Umbilical cord (tissue), 2 donors: Measurements from ENCODE around the gene PEAK3. TPM values are rescaled to one million over a fixed set of nuclear protein-coding genes. Genes with fewer than 3 reads are reported as not detected.
A peak's percentile ranks its signal among the peaks of the same experiment; 100 is the strongest.
"Not testable (repeated sequence)": the region's sequence is repeated elsewhere in the genome, so short reads cannot be mapped to it uniquely, and the experiment has no call there.

ENCODE experiments used
- DNase-seq: peaks from one replicate; pipeline ENCODE4 v3.0.0-alpha.2; 2015; ENCODE audit warnings: low spot score
- total RNA-seq: library from RNA; depleted of rRNA; stranded (reverse); fragments of >200 nt; gene quantifications from one replicate; pipeline ENCODE4 v1.2.3, GENCODE V29; 2014; ENCODE audit warnings: low replicate concordance; ENCODE audit not compliant: insufficient read depth

The PEAK3 gene
- total RNA-seq, 1 donor from 2014 or later: 0.24 TPM

DNA sequence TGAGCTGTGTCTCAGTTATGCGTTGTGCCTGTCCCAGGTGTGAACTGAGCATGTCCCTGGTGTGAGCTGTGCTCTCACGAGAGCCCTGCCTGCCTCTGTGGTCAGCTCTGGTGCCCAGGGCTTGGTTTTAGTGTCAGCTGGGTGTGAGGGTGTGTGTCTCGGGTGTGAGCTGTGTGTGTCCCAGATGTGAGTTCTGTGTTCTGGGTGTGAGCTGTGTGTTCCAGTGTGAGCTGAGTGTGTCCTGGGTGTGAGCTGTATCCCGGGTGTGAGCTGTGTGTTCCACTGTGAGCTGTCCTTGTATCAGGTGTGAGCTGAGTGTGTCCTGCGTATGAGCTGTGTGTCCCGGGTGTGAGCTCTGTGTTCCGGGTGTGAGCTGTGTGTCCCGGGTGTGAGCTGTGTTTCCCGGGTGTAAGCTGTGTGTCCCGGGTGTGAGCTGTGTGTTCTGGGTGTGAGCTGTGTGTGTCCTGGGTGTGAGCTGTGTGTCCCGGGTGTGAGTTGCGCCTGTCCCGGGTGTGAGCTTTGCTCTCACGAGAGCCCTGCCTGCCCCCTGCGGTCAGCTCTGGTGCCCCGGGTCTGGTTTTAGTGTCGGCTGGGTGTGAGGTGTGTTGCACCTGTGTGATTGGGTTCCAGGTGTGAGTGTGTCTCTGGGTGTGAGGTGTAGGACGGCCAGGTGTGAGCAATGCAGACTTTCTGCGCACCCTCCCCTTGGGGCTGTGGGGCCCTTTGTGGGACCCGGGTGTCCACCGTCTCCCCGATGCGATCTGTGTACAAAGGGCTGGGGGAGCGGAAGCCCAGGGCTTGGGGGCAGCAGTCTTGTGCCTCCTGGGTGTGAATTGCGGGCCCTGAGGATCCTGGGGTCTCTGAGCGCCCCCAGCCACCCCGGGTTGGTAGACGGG is 7.1 kb upstream of the PEAK3 start:
- DNase-seq: no peak

DNA sequence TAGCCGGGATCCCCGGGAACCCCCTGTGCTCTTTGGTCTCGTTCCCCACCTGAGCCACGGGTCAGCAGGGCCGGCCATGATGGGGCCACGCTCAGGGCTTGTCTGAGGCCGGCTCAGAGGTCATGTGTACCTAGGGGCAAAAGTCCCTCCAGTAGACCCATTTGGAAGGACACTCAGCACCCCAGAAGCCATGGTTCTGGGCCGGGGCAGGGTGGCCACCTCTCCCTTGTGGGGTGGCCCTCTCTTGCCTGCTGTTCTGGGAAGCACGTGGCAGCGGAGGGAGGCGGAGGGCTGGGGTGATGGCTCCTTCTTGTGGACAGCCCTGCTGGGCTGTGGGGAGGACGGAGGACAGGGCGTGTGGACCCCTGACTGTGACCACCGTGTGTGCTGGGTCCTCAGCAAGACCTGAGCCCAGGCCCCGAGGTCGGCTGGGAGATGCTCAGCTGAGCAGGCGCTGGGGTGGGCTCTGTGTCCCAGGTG is 6.4 kb upstream of the PEAK3 start:
- DNase-seq: no peak

GRCh38 chr19:2287585-2288337 is 5.8 kb upstream of the PEAK3 start:
- no peak for DNase-seq

DNA sequence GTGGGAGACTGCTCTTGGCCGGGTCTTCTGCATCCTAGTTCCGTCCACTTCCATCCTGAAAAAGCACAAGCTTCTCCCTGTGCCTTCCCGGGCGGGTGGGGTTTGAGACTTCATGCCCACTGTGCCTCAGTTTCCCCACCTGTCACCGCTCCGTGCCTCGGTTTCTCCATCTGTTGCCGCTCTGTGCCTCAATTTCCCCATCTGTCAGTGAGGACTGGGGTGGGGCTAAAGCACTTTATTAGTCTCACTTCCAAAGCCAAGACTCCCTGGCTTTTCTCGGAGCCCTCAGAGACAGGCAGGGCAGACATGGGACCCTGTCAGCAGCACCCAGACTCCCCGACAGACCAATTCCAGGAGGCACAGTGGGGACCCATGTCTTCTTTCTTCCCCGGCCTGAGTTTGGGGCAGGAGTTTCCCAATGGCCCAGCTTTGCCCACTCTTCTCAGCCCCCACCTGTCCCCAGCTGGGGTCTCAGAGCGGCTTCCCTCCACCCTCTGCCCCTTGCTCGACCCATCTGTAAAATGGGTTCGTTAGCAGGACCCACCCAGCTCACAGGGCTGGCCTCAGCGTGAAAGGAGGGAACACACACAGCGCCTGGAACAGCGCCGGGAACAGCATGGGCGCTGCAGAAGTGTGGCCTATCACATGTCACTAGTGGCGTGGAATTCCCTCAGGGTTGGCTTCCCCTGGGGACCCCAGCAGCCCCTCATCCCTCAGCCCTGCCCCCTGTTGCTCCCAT is 4.6 kb upstream of the PEAK3 start:
- no peak for DNase-seq

DNA sequence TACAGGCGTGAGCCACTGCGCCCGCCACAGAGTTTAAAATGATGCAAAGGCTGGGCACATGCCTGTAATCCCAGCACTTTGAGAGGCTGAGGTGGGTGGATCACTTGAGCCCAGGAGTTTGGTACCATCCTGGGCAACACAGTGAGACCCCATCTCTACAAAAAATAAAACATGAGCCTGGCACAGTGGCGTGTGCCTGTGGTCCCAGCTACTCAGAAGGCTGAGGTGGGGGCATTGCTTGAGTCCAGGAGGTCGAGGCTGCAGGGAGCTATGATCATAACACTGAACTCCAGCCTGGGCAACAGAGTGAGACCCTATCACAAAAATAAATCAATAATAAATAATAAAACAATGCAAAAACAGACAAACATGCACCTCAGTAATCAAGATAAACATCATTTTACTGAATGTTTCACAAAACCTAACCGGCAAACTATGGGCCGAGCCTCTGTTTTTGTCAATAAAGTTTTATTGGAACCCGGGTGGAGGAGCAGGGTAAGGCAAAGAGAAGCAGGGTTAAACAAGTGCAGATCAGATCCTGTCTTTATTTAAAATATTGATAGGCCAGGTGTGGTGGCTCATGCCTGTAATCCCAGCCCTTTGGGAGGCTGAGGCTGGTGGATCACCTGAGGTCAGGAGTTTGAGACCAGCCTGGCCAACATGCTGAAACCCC is 2.0 kb upstream of the PEAK3 start:
- no peak for DNase-seq

DNA sequence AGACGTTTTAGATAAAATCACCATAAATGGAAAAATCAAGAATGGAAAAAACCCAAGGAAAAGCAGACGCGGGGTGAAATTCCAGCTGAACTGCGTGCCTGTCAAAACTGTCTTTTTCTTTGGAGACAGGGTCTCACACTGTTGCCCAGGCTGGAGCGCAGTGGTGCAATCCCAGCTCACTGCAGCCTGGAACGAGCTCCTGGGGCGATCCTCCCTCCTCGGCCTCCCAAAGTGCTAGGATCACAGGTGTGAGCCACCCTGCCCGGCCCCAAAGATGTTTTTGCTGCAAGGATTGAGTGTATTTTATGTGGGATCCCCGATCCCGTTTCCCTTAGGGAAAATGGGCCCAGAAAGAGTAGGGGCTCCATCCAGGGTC is 875 bp upstream of the PEAK3 start:
- DNase-seq: no peak

- DNase-seq: not testable (repeated sequence)
These were observed 512 bp downstream of the PEAK3 start for GRCh38 chr19:2281265-2282061.

DNA sequence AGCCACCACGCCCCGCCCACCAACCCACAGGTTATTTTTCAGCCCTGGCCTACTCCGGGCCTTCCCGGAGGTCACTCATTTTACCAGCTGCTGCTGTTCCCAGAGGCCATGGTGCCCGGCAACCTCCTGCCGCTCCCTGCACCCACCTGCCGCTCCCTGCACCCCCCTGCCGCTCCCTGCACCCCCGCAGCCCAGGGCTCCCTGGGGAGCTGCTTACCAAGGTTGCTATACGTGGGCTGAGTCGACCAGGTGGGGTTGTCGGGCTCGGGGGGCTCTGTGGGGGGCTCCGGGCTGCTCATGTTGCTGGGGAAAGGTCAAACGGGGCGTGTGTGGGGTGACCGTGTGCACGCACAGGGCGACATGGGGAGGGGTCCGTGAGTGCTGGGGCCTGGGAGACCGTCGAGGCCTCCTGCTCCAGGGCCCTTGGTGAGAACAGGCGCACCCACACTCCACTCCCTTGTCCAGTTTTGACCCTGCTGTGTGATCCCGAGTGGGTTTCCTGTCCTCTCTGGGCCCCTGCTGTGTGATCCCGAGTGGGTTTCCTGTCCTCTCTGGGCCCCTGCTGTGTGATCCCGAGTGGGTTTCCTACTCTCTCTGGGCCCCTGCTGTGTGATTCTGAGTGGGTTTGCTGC is 1.2 kb downstream of the PEAK3 start:
- no peak for DNase-seq

GRCh38 chr19:2278459-2279158 is 3.4 kb downstream of the PEAK3 start:
- DNase-seq: no peak

DNA sequence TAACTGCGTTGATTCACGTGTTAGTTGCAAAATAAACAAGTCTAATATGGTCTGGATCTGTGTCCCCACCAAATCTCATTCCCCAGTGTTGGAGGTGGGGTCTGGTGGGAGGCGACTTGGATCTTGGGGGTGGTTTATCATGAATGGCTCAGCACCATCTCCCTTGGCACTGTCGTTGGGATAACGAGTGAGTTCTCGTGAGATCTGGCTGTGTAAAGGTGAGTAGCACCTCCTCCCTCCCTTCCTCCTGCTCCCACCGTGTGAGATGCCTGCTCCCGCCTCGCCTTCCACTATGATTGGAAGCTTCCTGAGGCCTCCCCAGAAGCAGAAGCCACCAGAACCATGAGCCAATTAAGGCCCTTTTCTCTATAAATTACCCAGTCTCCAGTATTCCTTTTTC is 4.8 kb downstream of the PEAK3 start:
- no peak for DNase-seq

GRCh38 chr19:2276429-2276986 is 5.5 kb downstream of the PEAK3 start:
- DNase-seq: no peak

DNA sequence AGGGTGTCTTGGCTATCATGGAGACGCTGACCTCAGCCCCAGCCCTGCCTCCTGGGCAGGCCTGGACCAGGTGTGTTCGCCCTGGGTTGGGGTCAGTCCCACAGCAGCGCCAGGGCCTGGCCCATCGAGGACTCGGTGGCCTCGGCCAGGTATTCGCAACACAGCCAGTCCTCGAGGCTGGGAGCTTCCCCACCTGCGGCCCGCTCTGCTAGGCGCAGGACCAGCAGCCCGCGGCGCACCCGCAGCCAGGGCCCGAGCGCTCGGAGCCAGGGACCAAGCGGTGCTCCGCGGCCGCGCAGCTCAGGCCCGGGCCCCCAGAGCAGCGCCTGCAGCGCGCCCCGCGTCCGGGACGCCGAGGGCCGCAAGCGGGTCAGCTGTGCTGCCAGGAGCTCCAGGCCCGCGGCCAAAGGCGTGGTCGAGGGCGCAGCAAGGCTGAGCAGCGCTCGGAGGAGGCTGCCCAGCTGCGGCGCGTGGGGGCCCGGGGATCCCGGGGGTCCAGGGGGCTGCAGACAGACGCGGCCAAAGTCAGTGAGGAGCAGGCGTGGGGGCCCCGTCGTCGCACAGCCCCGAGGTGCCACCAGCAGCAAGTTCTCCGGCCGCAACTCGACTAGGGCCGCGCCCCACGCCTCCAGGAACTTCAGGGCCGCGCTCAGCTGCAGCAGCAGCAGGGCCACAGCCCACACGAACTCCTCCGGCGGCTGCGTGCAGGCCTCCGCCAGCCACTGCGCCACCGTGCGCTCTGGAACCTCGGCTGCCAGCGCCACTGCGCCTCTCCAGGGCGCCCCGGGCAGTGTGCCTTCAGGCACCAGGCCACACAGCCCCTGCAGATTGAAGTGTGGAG is 6.2 kb downstream of the PEAK3 start:
- DNase-seq: no peak

- peak; percentile 51 for DNase-seq
These were observed 6.9 kb downstream of the PEAK3 start for GRCh38 chr19:2274931-2275535.

DNA sequence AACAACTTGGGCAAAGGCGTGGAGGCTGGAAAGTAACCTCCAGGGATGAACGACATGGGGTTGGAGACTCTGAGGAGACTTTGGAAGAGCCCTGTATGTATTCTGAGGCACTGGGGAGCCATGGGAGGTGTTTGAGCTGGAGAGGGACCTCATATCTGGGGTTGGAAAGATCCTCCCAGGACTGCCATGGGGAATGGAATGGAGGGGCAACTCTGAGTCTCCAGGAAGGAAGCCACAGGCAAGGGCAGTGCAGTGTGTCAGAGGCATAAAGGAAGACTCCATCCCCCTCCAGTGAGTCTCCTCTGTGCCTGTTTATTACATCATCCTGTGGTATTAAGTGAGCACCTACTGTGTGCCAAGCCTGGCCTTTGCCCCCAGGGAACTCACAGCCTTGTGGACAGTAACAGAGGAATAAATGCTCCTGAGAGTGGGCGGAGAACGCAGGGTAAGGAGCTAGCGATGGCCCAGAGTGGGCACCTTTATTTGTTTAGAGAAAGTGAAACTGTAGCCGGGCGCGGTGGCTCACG is 7.7 kb downstream of the PEAK3 start:
- no peak for DNase-seq

GRCh38 chr19:2273356-2274184 is 8.4 kb downstream of the PEAK3 start:
- peak; percentile 64 for DNase-seq

DNA sequence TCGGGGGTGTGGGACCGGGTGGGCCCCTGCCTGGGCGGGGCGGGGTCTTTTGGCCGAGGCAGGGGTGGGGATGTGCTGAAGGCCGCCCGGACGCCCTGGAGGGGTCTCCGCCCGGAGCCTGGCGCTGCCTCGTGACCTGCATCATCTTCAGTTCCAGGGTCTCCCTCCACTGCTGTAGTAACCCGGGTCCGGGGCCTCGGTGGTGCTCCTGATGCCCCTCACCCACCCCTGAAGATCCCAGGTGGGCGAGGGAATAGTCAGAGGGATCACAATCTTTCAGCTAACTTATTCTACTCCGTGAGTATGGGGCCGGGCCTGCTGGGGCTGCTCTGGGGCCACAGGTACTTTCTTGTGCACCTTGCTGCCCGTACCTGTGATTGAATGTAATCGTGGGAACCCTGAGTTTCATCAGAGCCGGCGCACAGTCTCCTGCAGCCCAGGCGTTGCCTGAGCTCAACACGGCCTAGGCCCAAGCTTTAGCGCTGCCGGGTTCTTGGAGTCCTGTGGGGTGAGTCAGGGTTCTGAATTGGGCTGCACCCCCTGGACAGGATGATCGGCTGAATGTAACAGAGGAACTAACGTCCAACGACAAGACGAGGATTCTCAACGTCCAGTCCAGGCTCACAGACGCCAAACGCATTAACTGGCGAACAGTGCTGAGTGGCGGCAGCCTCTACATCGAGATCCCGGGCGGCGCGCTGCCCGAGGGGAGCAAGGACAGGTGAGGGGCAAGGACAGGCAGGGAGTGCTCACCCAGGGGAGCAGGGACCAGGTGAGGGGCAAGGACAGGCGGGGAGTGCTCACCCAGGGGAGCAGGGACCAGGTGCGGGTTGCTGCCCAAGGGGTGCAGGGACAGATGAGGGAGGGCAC is 10.5 kb downstream of the PEAK3 start:
- DNase-seq: no peak
